GM12878 (cell line): ENCODE measurements around the gene ZFYVE19. TPM values are rescaled to one million over a fixed set of nuclear protein-coding genes. Genes with fewer than 3 reads are reported as not detected.

Experiments used
- BCL3 ChIP-seq: IDR thresholded peaks from 2 replicates; pipeline ENCODE4 v1.6.1; 2011; ENCODE audit warnings: borderline replicate concordance, low read depth, mild to moderate bottlenecking, moderate library complexity, low read length; ENCODE audit not compliant: insufficient read depth, poor library complexity, severe bottlenecking
- CREB1 ChIP-seq: IDR thresholded peaks from 2 replicates; pipeline ENCODE4 v1.6.1; 2012; ENCODE audit warnings: low read depth, mild to moderate bottlenecking, inconsistent platforms
- FOS ChIP-seq: IDR thresholded peaks from 3 replicates; pipeline ENCODE4 v1.6.1; 2011; ENCODE audit warnings: borderline replicate concordance; ENCODE audit not compliant: insufficient read length; ENCODE audit errors: extremely low read depth
- HCFC1 ChIP-seq: fragments of 150-350 bp; IDR thresholded peaks from 2 replicates; pipeline ENCODE4 v1.6.1; 2014; ENCODE audit warnings: low read length
- IKZF1 ChIP-seq: fragments of 450-650 bp; conservative IDR thresholded peaks from 2 replicates; pipeline ENCODE4 v1.6.1; 2017; ENCODE audit warnings: antibody characterized with exemption, mild to moderate bottlenecking
- IRF3 ChIP-seq: fragments of 450-650 bp; IDR thresholded peaks from 2 replicates; pipeline ENCODE4 v1.6.1; 2014; ENCODE audit warnings: mild to moderate bottlenecking
- KAT2A ChIP-seq: conservative IDR thresholded peaks from 2 replicates; pipeline ENCODE4 v1.6.1; 2011; ENCODE audit warnings: low read depth, low read length; ENCODE audit not compliant: control insufficient read depth
- MTA3 ChIP-seq: IDR thresholded peaks from 2 replicates; pipeline ENCODE4 v1.6.1; 2012; ENCODE audit warnings: low read length, inconsistent platforms, borderline replicate concordance
- MYB ChIP-seq: fragments of 150-350 bp; IDR thresholded peaks from 2 replicates; pipeline ENCODE4 v1.6.1; 2014; ENCODE audit warnings: mild to moderate bottlenecking, low read depth, low read length, borderline replicate concordance
- PAX5 ChIP-seq: IDR thresholded peaks from 2 replicates; pipeline ENCODE4 v1.6.1; 2011; ENCODE audit warnings: low read depth, low read length, borderline replicate concordance
- POLR2AphosphoS5 ChIP-seq: IDR thresholded peaks from 2 replicates; pipeline ENCODE4 v1.6.1; 2011; ENCODE audit warnings: mild to moderate bottlenecking, low read length, inconsistent platforms
- RAD51 ChIP-seq: fragments of 450-650 bp; IDR thresholded peaks from 2 replicates; pipeline ENCODE4 v1.6.1; 2016; ENCODE audit warnings: moderate library complexity, mild to moderate bottlenecking, inconsistent platforms
- RCOR1 ChIP-seq: conservative IDR thresholded peaks from 2 replicates; pipeline ENCODE4 v1.6.1; 2012; ENCODE audit warnings: low read depth, low read length, improper control_type of control experiment
- SMAD5 ChIP-seq: IDR thresholded peaks from 2 replicates; pipeline ENCODE4 v1.6.1; 2016; ENCODE audit warnings: antibody characterized with exemption, low read depth
- SREBF2 ChIP-seq: IDR thresholded peaks from 2 replicates; pipeline ENCODE4 v1.6.1; 2012; ENCODE audit warnings: mild to moderate bottlenecking, low read length
- SRF ChIP-seq, 2 experiments: IDR thresholded peaks; 2 replicates each; pipeline ENCODE4 v1.6.1; 2011; ENCODE audit warnings: low read depth in 2 of 2, low read length in 2 of 2, mild to moderate bottlenecking in 1 of 2, moderate library complexity in 1 of 2
- ZBED1 ChIP-seq: IDR thresholded peaks from 2 replicates; pipeline ENCODE4 v1.6.1; 2016; ENCODE audit warnings: borderline replicate concordance
- ZNF384 ChIP-seq: IDR thresholded peaks from 2 replicates; pipeline ENCODE4 v1.6.1; 2012; ENCODE audit warnings: low read depth, mild to moderate bottlenecking, low read length, improper control_type of control experiment, borderline replicate concordance
- polyA plus RNA-seq, 11 experiments: library from polyadenylated mRNA; depleted of rRNA in 4 of 11; unstranded in 6 of 11; stranded (reverse) in 5 of 11; fragments of >200 nt; fragmentation: Nextera tagmentation in 4 of 11; fragmentation: Illumina TruSeq in 1 of 11; extraction: Ambion mirVana in 4 of 11; extraction: Trizol in 1 of 11; gene quantifications; 1 replicate in 1 of 11; 2 replicates in 10 of 11; pipeline versions ENCODE4 v1.2.1 to v1.2.3, GENCODE V29; 2011 to 2016; ENCODE audit warnings: inconsistent platforms in 2 of 11, missing spikeins in 2 of 11, low read depth in 1 of 11
- total RNA-seq, 4 experiments: library from RNA; depleted of rRNA in 3 of 4; stranded (reverse); fragments of >200 nt in 3 of 4; fragmentation: Illumina TruSeq in 1 of 4; extraction: Trizol in 1 of 4; gene quantifications; 2 replicates each; pipeline versions ENCODE4 v1.2.1 to v1.2.3, GENCODE V29; 2013 to 2021
- TF ChIP-seq, protein P1 (sequence below): fragments of 150-350 bp; IDR thresholded peaks from 2 replicates; pipeline ENCODE4 v1.6.1; 2016; ENCODE audit warnings: low read depth, low read length
- TF ChIP-seq, protein P2 (sequence below): IDR thresholded peaks from 2 replicates; pipeline ENCODE4 v1.6.1; 2011; ENCODE audit warnings: borderline replicate concordance, low read depth, mild to moderate bottlenecking, moderate library complexity, mixed read lengths, low read length; ENCODE audit not compliant: insufficient read depth; ENCODE audit errors: extremely low read length
- TF ChIP-seq, protein P3 (sequence below): fragments of 450-650 bp; IDR thresholded peaks from 2 replicates; pipeline ENCODE4 v1.6.1; 2018; ENCODE audit warnings: mild to moderate bottlenecking, low read depth, moderate library complexity; ENCODE audit not compliant: partially characterized antibody

The ZFYVE19 gene
- total and polyA plus RNA-seq, 10 of the 15 experiments (the other 5 are each of a cell fraction or from before 2014, with no cell fraction given), result 1.7 to 36.3 (median 17.0) TPM

DNA sequence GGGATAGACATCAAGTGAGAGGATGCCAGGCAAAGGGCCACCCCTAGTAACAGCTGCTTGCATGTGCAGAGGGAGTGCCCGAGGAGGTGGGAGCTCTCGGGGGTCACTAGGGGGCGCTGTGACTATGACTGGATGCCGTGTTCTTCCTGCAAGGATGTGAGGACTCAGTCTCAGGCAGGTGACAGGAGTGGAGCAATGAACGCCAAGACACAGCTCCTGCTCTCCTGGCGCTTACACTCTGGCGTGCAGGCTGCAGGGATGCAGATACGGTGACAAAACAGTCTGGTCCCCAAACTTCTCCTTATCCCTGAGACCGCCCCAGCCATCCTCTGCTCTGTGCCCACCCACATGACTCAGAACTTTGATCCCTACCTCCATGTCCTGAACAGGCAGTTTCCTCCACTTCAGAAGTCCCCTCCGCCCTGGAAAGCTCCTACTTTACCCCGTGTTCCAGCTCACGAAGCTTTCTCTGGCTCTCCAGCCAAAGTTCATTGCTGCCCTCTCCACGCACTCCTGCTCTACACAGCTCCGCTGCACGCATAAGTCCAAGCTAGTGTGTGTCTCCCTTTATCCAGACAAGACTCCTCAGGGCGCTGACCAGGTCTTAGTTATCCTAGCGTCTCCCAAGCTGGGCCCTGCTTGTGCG lies 52.4 kb downstream of the ZFYVE19 start (continued):
- TF ChIP-seq BCL3 (no peak), CREB1 (no peak), KAT2A (no peak), IRF3 (no peak), SRF (IDR thresholded peaks at IDR 0.05; ENCODE audit: low read depth in 2 of 2, low read length in 2 of 2) (no peak), ZBED1 (no peak), RAD51 (no peak; the same call in 1 of the 2 replicates), ZNF384 (no peak), SREBF2 (no peak), MTA3 (no peak), SMAD5 (no peak), POLR2AphosphoS5 (no peak), HCFC1 (peak; percentile 33; the same call in 1 of the 2 replicates), IKZF1 (peak; percentile 63), RCOR1 (0 out of 2 replicates have a peak, but pooled peaks have one; percentile 42), MYB (no peak), FOS (no peak), PAX5 (no peak)
- TF ChIP-seq, protein P1, sequence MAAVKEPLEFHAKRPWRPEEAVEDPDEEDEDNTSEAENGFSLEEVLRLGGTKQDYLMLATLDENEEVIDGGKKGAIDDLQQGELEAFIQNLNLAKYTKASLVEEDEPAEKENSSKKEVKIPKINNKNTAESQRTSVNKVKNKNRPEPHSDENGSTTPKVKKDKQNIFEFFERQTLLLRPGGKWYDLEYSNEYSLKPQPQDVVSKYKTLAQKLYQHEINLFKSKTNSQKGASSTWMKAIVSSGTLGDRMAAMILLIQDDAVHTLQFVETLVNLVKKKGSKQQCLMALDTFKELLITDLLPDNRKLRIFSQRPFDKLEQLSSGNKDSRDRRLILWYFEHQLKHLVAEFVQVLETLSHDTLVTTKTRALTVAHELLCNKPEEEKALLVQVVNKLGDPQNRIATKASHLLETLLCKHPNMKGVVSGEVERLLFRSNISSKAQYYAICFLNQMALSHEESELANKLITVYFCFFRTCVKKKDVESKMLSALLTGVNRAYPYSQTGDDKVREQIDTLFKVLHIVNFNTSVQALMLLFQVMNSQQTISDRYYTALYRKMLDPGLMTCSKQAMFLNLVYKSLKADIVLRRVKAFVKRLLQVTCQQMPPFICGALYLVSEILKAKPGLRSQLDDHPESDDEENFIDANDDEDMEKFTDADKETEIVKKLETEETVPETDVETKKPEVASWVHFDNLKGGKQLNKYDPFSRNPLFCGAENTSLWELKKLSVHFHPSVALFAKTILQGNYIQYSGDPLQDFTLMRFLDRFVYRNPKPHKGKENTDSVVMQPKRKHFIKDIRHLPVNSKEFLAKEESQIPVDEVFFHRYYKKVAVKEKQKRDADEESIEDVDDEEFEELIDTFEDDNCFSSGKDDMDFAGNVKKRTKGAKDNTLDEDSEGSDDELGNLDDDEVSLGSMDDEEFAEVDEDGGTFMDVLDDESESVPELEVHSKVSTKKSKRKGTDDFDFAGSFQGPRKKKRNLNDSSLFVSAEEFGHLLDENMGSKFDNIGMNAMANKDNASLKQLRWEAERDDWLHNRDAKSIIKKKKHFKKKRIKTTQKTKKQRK, result no peak
- TF ChIP-seq, protein P2, sequence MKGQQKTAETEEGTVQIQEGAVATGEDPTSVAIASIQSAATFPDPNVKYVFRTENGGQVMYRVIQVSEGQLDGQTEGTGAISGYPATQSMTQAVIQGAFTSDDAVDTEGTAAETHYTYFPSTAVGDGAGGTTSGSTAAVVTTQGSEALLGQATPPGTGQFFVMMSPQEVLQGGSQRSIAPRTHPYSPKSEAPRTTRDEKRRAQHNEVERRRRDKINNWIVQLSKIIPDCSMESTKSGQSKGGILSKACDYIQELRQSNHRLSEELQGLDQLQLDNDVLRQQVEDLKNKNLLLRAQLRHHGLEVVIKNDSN, result no peak
- TF ChIP-seq, protein P3, sequence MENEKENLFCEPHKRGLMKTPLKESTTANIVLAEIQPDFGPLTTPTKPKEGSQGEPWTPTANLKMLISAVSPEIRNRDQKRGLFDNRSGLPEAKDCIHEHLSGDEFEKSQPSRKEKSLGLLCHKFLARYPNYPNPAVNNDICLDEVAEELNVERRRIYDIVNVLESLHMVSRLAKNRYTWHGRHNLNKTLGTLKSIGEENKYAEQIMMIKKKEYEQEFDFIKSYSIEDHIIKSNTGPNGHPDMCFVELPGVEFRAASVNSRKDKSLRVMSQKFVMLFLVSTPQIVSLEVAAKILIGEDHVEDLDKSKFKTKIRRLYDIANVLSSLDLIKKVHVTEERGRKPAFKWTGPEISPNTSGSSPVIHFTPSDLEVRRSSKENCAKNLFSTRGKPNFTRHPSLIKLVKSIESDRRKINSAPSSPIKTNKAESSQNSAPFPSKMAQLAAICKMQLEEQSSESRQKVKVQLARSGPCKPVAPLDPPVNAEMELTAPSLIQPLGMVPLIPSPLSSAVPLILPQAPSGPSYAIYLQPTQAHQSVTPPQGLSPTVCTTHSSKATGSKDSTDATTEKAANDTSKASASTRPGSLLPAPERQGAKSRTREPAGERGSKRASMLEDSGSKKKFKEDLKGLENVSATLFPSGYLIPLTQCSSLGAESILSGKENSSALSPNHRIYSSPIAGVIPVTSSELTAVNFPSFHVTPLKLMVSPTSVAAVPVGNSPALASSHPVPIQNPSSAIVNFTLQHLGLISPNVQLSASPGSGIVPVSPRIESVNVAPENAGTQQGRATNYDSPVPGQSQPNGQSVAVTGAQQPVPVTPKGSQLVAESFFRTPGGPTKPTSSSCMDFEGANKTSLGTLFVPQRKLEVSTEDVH, result no peak
